ENCODE results near the gene AGPAT3.

Gene AGPAT3

DNA sequence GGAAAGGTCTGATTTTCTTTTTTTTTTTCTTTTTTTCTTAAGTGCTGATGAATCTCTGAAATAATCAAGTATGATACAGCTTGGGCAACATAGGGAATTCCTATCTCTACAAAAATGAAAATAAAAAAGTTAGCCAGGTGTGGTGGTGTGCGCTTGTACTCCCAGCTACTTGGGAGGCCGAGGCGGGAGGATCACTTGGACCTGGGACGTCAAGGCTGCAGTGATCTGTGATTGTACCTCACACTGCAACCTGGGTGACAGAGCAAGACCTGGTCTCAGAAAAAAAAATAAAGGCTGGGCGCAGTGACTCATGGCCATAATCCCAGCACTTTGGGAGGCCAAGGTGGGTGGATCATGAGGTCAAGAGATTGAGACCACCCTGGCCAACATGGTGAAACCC lies 153.1 kb downstream of the AGPAT3 start:
- Mint-ChIP-seq H3K4me3 (no peak overlapping the region), H3K36me3 (ENCODE audit: low read depth) (no peaks in the 10 kb centered on the region), H3K9me3 (no peaks in the 10 kb centered on the region), H3K4me1 (peaks cover 39% of the 10 kb centered on the region), H3K27ac (no peak overlapping the region), H3K27me3 (ENCODE audit: low read depth, poor library complexity) (no peaks in the 10 kb centered on the region)
- no peak for DNase-seq
- TF ChIP-seq, protein P1, sequence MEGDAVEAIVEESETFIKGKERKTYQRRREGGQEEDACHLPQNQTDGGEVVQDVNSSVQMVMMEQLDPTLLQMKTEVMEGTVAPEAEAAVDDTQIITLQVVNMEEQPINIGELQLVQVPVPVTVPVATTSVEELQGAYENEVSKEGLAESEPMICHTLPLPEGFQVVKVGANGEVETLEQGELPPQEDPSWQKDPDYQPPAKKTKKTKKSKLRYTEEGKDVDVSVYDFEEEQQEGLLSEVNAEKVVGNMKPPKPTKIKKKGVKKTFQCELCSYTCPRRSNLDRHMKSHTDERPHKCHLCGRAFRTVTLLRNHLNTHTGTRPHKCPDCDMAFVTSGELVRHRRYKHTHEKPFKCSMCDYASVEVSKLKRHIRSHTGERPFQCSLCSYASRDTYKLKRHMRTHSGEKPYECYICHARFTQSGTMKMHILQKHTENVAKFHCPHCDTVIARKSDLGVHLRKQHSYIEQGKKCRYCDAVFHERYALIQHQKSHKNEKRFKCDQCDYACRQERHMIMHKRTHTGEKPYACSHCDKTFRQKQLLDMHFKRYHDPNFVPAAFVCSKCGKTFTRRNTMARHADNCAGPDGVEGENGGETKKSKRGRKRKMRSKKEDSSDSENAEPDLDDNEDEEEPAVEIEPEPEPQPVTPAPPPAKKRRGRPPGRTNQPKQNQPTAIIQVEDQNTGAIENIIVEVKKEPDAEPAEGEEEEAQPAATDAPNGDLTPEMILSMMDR (IDR thresholded peaks at IDR 0.05) = no peak

- TF ChIP-seq, protein P1 (IDR thresholded peaks at IDR 0.05) = no peak
- H3K4me3 Mint-ChIP-seq = no peak overlapping the region
- H3K36me3 Mint-ChIP-seq (ENCODE audit: low read depth) = no peaks in the 10 kb centered on the region
- peak overlapping the region; percentile 77 for H3K27ac Mint-ChIP-seq
- no peak for DNase-seq
- H3K9me3 Mint-ChIP-seq = no peaks in the 10 kb centered on the region
- no peaks in the 10 kb centered on the region for H3K27me3 Mint-ChIP-seq (ENCODE audit: low read depth, poor library complexity)
- peaks cover 30% of the 10 kb centered on the region for H3K4me1 Mint-ChIP-seq
Measured at GRCh38 chr21:44018813-44019567, 154.0 kb downstream of the AGPAT3 start.

- H3K9me3 Mint-ChIP-seq = no peaks in the 10 kb centered on the region
- TF ChIP-seq, protein P1 (IDR thresholded peaks at IDR 0.05) = no peak
- peaks cover 25% of the 10 kb centered on the region for H3K4me1 Mint-ChIP-seq
- DNase-seq = no peak
- H3K36me3 Mint-ChIP-seq (ENCODE audit: low read depth) = no peaks in the 10 kb centered on the region
- no peak overlapping the region for H3K27ac Mint-ChIP-seq
- H3K4me3 Mint-ChIP-seq = no peak overlapping the region
- no peaks in the 10 kb centered on the region for H3K27me3 Mint-ChIP-seq (ENCODE audit: low read depth, poor library complexity)
Measured at GRCh38 chr21:44019568-44019958, 154.5 kb downstream of the AGPAT3 start.

DNA sequence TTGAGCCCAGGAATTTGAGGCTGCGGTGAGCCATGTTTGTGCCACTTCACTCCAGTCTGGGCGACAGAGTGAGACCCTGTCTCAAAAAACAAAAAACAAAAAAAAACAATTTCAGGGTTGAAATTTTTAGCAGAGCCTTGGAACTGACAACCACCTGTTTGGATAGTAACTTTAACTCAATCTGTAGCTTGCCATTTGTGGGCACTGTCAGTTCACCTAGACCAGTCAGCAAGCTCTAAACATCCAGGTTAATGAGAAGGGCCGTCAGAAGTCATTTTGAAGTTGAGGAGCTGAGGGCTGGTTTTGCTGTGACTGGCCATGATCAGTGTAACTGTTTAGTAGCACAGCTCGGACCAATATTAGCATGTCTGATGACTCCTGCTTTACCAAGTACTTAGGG lies 155.5 kb downstream of the AGPAT3 start:
- DNase-seq = no peak
- Mint-ChIP-seq H3K36me3 (ENCODE audit: low read depth) (no peaks in the 10 kb centered on the region), H3K27ac (peak overlapping the region; percentile 45), H3K4me1 (peaks cover 28% of the 10 kb centered on the region), H3K27me3 (ENCODE audit: low read depth, poor library complexity) (no peaks in the 10 kb centered on the region), H3K4me3 (no peak overlapping the region), H3K9me3 (no peaks in the 10 kb centered on the region)
- TF ChIP-seq, protein P1 (IDR thresholded peaks at IDR 0.05) = no peak

GRCh38 chr21:44021064-44021463 lies 156.0 kb downstream of the AGPAT3 start:
- peaks cover 33% of the 10 kb centered on the region for H3K4me1 Mint-ChIP-seq
- peak overlapping the region; percentile 62 for H3K27ac Mint-ChIP-seq
- H3K9me3 Mint-ChIP-seq = no peaks in the 10 kb centered on the region
- no peaks in the 10 kb centered on the region for H3K27me3 Mint-ChIP-seq (ENCODE audit: low read depth, poor library complexity)
- DNase-seq = no peak
- no peak overlapping the region for H3K4me3 Mint-ChIP-seq
- H3K36me3 Mint-ChIP-seq (ENCODE audit: low read depth) = no peaks in the 10 kb centered on the region
- TF ChIP-seq, protein P1 (IDR thresholded peaks at IDR 0.05) = no peak

GRCh38 chr21:44024257-44024656 lies 159.2 kb downstream of the AGPAT3 start:
- Mint-ChIP-seq H3K4me3 (no peak overlapping the region), H3K27ac (no peak overlapping the region), H3K9me3 (peaks cover 6% of the 10 kb centered on the region), H3K27me3 (ENCODE audit: low read depth, poor library complexity) (no peaks in the 10 kb centered on the region), H3K4me1 (peaks cover 31% of the 10 kb centered on the region), H3K36me3 (ENCODE audit: low read depth) (peaks cover 22% of the 10 kb centered on the region)
- TF ChIP-seq, protein P1 (IDR thresholded peaks at IDR 0.05) = no peak
- DNase-seq = no peak
